ENCODE results near the gene LMTK2. TPM values are rescaled to one million over a fixed set of nuclear protein-coding genes. Genes with fewer than 3 reads are reported as not detected.

Gene LMTK2
- total and polyA plus RNA-seq, 8 donors, result 13.4 to 28.2 (median 16.6) TPM

GRCh38 chr7:98066934-98067507 is 39.6 kb upstream of the LMTK2 start:
- peak in 1 of 4 donors; percentile 3 for DNase-seq
- H3K4me3 ChIP-seq, result no peak overlapping the region
- no peaks in the 10 kb centered on the region for H3K36me3 ChIP-seq
- intact Hi-C loops (cut with DNase I), result no loop called here
- H3K4me1 ChIP-seq, result no peaks in the 10 kb centered on the region
- TF ChIP-seq, protein P1, sequence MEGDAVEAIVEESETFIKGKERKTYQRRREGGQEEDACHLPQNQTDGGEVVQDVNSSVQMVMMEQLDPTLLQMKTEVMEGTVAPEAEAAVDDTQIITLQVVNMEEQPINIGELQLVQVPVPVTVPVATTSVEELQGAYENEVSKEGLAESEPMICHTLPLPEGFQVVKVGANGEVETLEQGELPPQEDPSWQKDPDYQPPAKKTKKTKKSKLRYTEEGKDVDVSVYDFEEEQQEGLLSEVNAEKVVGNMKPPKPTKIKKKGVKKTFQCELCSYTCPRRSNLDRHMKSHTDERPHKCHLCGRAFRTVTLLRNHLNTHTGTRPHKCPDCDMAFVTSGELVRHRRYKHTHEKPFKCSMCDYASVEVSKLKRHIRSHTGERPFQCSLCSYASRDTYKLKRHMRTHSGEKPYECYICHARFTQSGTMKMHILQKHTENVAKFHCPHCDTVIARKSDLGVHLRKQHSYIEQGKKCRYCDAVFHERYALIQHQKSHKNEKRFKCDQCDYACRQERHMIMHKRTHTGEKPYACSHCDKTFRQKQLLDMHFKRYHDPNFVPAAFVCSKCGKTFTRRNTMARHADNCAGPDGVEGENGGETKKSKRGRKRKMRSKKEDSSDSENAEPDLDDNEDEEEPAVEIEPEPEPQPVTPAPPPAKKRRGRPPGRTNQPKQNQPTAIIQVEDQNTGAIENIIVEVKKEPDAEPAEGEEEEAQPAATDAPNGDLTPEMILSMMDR (IDR thresholded peaks at IDR 0.05), result no peak
- H3K27ac ChIP-seq, result no peak overlapping the region
- H3K27me3 ChIP-seq, result peaks cover 0 to 4% of the 10 kb centered on the region in 2 donors
- no peak for ATAC-seq
- H3K9me3 ChIP-seq, result peaks cover 0 to 8% of the 10 kb centered on the region in 2 donors

GRCh38 chr7:98073047-98073446 is 33.6 kb upstream of the LMTK2 start:
- intact Hi-C loops (cut with DNase I), result no loop called here
- no peaks in the 10 kb centered on the region for H3K4me1 ChIP-seq
- no peak for ATAC-seq
- TF ChIP-seq, protein P1 (IDR thresholded peaks at IDR 0.05), result no peak
- no peaks in the 10 kb centered on the region for H3K36me3 ChIP-seq
- H3K4me3 ChIP-seq, result no peak overlapping the region
- peaks cover 0 to 2% of the 10 kb centered on the region in 2 donors for H3K9me3 ChIP-seq
- no peak overlapping the region for H3K27ac ChIP-seq
- no peak for DNase-seq
- peaks cover 0 to 4% of the 10 kb centered on the region in 2 donors for H3K27me3 ChIP-seq

- DNase-seq (no peak), ATAC-seq (no peak)
- TF ChIP-seq, protein P1 (IDR thresholded peaks at IDR 0.05), result no peak
- Histone ChIP-seq H3K36me3 (no peaks in the 10 kb centered on the region), H3K27me3 (no peaks in the 10 kb centered on the region), H3K4me1 (no peaks in the 10 kb centered on the region), H3K4me3 (no peak overlapping the region), H3K9me3 (peaks cover 0 to 2% of the 10 kb centered on the region in 2 donors), H3K27ac (no peak overlapping the region)
- intact Hi-C loops (cut with DNase I), result no loop called here
These were observed 30.9 kb upstream of the LMTK2 start for GRCh38 chr7:98075801-98076200.

- TF ChIP-seq, protein P1 (IDR thresholded peaks at IDR 0.05), result no peak
- intact Hi-C loops (cut with DNase I), result no loop called here
- DNase-seq, result no peak
These were observed 28.9 kb upstream of the LMTK2 start for GRCh38 chr7:98077762-98078161.

GRCh38 chr7:98078197-98078870 is 28.3 kb upstream of the LMTK2 start:
- DNase-seq (peak in 1 of 4 donors; percentile 32), ATAC-seq (no peak)
- intact Hi-C loops (cut with DNase I), result no loop called here
- H3K36me3 ChIP-seq, result no peaks in the 10 kb centered on the region
- no peaks in the 10 kb centered on the region for H3K27me3 ChIP-seq
- H3K4me3 ChIP-seq, result no peak overlapping the region
- H3K4me1 ChIP-seq, result no peaks in the 10 kb centered on the region
- TF ChIP-seq, protein P1 (IDR thresholded peaks at IDR 0.05), result no peak
- no peak overlapping the region for H3K27ac ChIP-seq
- H3K9me3 ChIP-seq, result peaks cover 0 to 2% of the 10 kb centered on the region in 2 donors

More at GRCh38 chr7:98077762-98078161, 28.9 kb upstream of the LMTK2 start:
- no peaks in the 10 kb centered on the region for H3K27me3 ChIP-seq
- no peak overlapping the region for H3K27ac ChIP-seq
- no peak overlapping the region for H3K4me3 ChIP-seq
- H3K36me3 ChIP-seq, result no peaks in the 10 kb centered on the region
- no peak for ATAC-seq
- H3K4me1 ChIP-seq, result no peaks in the 10 kb centered on the region
- peaks cover 0 to 2% of the 10 kb centered on the region in 2 donors for H3K9me3 ChIP-seq

All from left lung (tissue), 10 donors.